ENCODE results near the gene GPR176.

- no peak for TF ChIP-seq MAX (IDR thresholded peaks at IDR 0.05)
- no peak for TF ChIP-seq EGR1 (IDR thresholded peaks at IDR 0.05)
- no peak for TF ChIP-seq TCF12 (IDR thresholded peaks at IDR 0.05; ENCODE audit: low read depth)
- TF ChIP-seq RAD21 (IDR thresholded peaks at IDR 0.05; ENCODE audit: low read depth), result no peak
- no peak for TF ChIP-seq REST (IDR thresholded peaks at IDR 0.05; ENCODE audit: low read depth)
- TF ChIP-seq EP300 (IDR thresholded peaks at IDR 0.05; ENCODE audit: borderline replicate concordance), result no peak
- TF ChIP-seq USF1 (IDR thresholded peaks at IDR 0.05), result no peak
- TF ChIP-seq CEBPB (IDR thresholded peaks at IDR 0.05), result no peak
- no peak for TF ChIP-seq YY1 (IDR thresholded peaks at IDR 0.05; ENCODE audit: low read depth)
- no peak for TF ChIP-seq FOXM1 (IDR thresholded peaks at IDR 0.05; ENCODE audit: borderline replicate concordance, low read depth)
- no peak for TF ChIP-seq CREB1 (IDR thresholded peaks at IDR 0.05; ENCODE audit: low read depth)
- TF ChIP-seq TAF1 (IDR thresholded peaks at IDR 0.05; ENCODE audit: low read depth), result no peak
- TF ChIP-seq ZBTB7A (IDR thresholded peaks at IDR 0.05; ENCODE audit: low read depth), result no peak
These were observed 59.2 kb downstream of the GPR176 start for GRCh38 chr15:39860871-39861270.

All from Ishikawa (cell line).